Measurements from ENCODE around the gene GTF2IRD2. TPM values are rescaled to one million over a fixed set of nuclear protein-coding genes. Genes with fewer than 3 reads are reported as not detected.
"Not testable (repeated sequence)": the region's sequence is repeated elsewhere in the genome, so short reads cannot be mapped to it uniquely, and the experiment has no call there.

Gene GTF2IRD2
- total and polyA plus RNA-seq, 12 donors: 8.8 to 30.9 (median 19.4) TPM

DNA sequence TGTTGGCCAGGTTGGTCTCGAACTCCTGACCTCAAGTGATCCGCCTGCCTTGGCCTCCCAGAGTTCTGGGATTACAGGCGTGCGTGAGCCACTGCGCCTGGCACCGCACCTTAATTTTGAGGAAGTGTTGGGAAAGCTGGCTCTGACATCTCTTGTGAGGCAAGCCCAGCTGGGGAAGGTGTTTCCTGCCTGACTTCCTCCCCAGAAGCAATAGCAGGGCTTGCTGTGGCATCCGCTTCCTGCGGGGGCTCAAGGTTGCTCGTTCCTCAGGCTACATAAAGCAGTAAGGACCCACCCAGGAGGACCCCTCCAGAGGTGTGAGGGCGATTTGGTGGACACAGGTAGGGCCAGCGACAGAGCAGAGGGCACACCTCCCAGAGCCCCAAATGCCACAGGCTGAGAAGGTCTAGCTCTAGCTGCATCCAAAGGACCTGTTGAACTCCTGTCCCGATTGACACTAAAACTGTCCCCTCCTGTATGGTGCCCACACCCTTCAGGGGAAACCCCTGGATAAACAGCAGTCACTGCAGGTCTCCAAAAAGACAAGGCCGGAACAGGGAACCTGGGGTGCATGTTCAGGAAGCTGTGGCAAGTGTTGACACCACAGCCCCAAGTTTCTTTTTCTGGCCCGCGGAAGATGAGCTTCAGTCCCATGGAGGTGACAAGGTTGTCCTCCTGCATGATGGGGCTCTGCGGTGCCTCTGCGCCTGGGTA is 86.0 kb downstream of the GTF2IRD2 start:
- H3K36me3 ChIP-seq (replicated peaks in 1 of 2); H3K27me3 ChIP-seq; H3K27ac ChIP-seq; intact Hi-C loops (cut with DNase I); H3K4me1 ChIP-seq (replicated peaks in 1 of 2); H3K9me3 ChIP-seq (replicated peaks in 1 of 3); DNase-seq; H3K4me3 ChIP-seq: not testable (repeated sequence)
- no CpG with 5 or more reads among the region's 17 CpGs for WGBS, 4 donors

- H3K36me3 ChIP-seq (replicated peaks in 1 of 2); H3K27ac ChIP-seq; H3K27me3 ChIP-seq; intact Hi-C loops (cut with DNase I); H3K4me3 ChIP-seq; DNase-seq; H3K9me3 ChIP-seq (replicated peaks in 1 of 3); H3K4me1 ChIP-seq (replicated peaks in 1 of 2): not testable (repeated sequence)
- no CpG with 5 or more reads among the region's 3 CpGs for WGBS, 4 donors
Measured at GRCh38 chr7:74758982-74759381, 92.4 kb downstream of the GTF2IRD2 start.

DNA sequence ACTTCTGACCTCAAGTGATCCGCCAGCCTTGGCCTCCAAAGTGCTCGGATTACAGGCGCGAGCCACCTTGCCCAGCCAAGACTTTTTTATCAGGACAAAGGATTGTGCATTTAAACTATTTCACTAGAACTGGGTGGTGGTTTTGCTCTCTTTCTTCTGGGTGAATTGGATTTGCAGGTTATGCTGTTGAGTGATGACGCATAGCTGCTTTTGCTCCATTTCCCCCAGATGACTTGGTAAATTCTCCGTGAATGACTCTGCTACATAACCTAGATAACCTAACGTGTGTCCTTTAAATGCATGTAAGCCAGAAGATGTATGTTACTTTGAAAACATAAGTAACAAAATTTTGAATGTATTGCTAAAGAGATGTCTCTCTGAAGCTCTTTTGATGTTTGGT is 93.1 kb downstream of the GTF2IRD2 start:
- WGBS, 4 donors: no CpG with 5 or more reads among the region's 7 CpGs
- intact Hi-C loops (cut with DNase I); H3K4me3 ChIP-seq; H3K36me3 ChIP-seq (replicated peaks in 1 of 2); H3K9me3 ChIP-seq (replicated peaks in 1 of 3); H3K27ac ChIP-seq; H3K4me1 ChIP-seq (replicated peaks in 1 of 2); DNase-seq; H3K27me3 ChIP-seq: not testable (repeated sequence)

DNA sequence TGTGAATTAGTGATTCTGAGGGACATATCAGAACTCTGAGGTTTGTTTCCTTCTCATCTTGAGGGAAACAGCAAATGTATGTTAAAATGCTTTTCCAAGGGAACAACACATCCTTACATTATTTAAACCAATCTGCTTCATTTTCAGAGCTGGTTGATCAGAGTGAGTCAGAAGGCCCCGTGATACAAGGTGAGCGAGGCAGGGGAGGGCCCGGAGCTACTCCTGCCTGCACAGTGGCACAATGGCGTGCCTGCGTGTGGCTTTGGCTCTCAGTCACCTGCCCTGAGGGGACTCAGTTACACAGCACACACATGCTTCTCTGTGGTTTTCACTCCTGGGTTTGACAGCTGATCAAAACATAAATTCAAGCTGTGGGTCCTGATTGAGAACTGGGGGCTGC is 94.7 kb downstream of the GTF2IRD2 start:
- DNase-seq; H3K4me1 ChIP-seq (replicated peaks in 1 of 2); intact Hi-C loops (cut with DNase I); H3K27ac ChIP-seq; H3K4me3 ChIP-seq; H3K36me3 ChIP-seq (replicated peaks in 1 of 2); H3K27me3 ChIP-seq; H3K9me3 ChIP-seq (replicated peaks in 1 of 3): not testable (repeated sequence)
- no CpG with 5 or more reads among the region's 5 CpGs for WGBS, 4 donors

DNA sequence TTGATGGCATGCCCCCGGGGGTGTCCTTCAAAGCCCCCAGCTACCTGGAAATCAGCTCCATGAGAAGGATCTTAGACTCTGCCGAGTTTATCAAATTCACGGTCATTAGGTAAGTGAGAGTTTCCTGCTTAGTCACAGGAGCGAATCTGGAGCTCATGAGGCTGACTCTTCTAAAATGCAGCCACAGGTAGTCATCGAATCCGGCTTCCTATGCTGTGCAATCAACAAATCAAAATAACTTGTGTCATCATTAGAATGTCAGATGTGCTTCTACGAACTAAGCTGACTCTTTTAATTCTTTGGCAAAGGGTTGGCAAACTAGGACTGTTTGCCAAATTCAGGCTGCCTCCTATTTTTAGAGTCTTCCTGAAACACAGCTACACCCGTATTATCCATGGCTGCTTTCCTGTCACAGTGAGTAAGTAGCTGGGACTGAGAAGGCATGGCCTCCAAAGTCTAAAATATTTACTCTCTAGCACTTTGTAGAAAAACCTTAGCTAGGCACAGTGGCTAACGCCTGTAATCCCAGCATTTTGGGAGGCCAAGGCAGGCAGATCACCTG is 97.4 kb downstream of the GTF2IRD2 start:
- not testable (repeated sequence) for H3K27ac ChIP-seq
- no CpG with 5 or more reads among the region's 9 CpGs for WGBS, 4 donors

More for the DNA sequence above, 97.4 kb downstream of the GTF2IRD2 start:
- H3K4me1 ChIP-seq (replicated peaks in 1 of 2); intact Hi-C loops (cut with DNase I); H3K4me3 ChIP-seq; H3K27me3 ChIP-seq; H3K36me3 ChIP-seq (replicated peaks in 1 of 2); H3K9me3 ChIP-seq (replicated peaks in 1 of 3); DNase-seq: not testable (repeated sequence)

Small RNA genes within 50 kb of the gene (small RNA-seq; reads per million reads assigned to genes)
- 0 reads per million in 2 donors for gene RF00019

Other genes starting within 250 kb of the GTF2IRD2 start
- 100 to 1,000 TPM; 157 to 393 (median 245) TPM for gene GTF2I, start 193.9 kb downstream of the GTF2IRD2 start, total RNA-seq
- gene GTF2I, start 193.9 kb downstream of the GTF2IRD2 start, polyA plus RNA-seq: 100 to 1,000 TPM in 1 of 3 donors, 10 to 100 TPM in 2; 19.0 to 145 (median 63.1) TPM
- gene NCF1, start 77.6 kb downstream of the GTF2IRD2 start, total RNA-seq: 10 to 100 TPM in 1 of 9 donors, 1 to 10 TPM in 7, under 1 TPM in 1; 0.61 to 37.1 (median 3.3) TPM
- 1 to 10 TPM; 1.5 to 9.3 (median 5.9) TPM for gene NCF1, start 77.6 kb downstream of the GTF2IRD2 start, polyA plus RNA-seq
- gene CASTOR2, start 113.1 kb upstream of the GTF2IRD2 start, total RNA-seq: 10 to 100 TPM; 14.3 to 48.4 (median 21.7) TPM
- gene CASTOR2, start 113.1 kb upstream of the GTF2IRD2 start, polyA plus RNA-seq: 1 to 10 TPM in 2 of 3 donors, under 1 TPM in 1; 0.47 to 3.6 (median 2.0) TPM
- 100 to 1,000 TPM in 1 of 9 donors, 10 to 100 TPM in 8; 46.2 to 103 (median 72.2) TPM for gene RCC1L, start 222.2 kb upstream of the GTF2IRD2 start, total RNA-seq
- 10 to 100 TPM; 42.3 to 63.7 (median 54.6) TPM for gene RCC1L, start 222.2 kb upstream of the GTF2IRD2 start, polyA plus RNA-seq
- 10 to 100 TPM; 22.4 to 82.7 (median 41.3) TPM for gene GTF2IRD2B, start 241.0 kb upstream of the GTF2IRD2 start, total RNA-seq
- gene GTF2IRD2B, start 241.0 kb upstream of the GTF2IRD2 start, polyA plus RNA-seq: 10 to 100 TPM; 15.0 to 25.5 (median 23.4) TPM

Data from adrenal gland (tissue), 12 donors.